Vagina (tissue), 2 donors: ENCODE results near the gene GNB1L. TPM values are rescaled to one million over a fixed set of nuclear protein-coding genes. Genes with fewer than 3 reads are reported as not detected.

ENCODE experiments used
- DNase-seq, 2 donors: peaks; one replicate each; pipeline ENCODE4 v3.0.0-alpha.2; 2017; ENCODE audit errors: extremely low spot score in 2 of 2
- H3K27ac ChIP-seq: fragments of 200-600 bp; sonication (generic); one replicate; pipeline ENCODE4 v1.5.1; 2019
- H3K27me3 ChIP-seq: fragments of 200-600 bp; sonication (generic); one replicate; pipeline ENCODE4 v1.5.1; 2019
- H3K36me3 ChIP-seq, 2 donors: fragments of 200-600 bp; sonication (generic); one replicate each; pipeline ENCODE4 v1.5.1; 2017 to 2019
- H3K4me1 ChIP-seq: fragments of 200-600 bp; sonication (generic); one replicate; pipeline ENCODE4 v1.5.1; 2019
- H3K4me3 ChIP-seq, 2 donors: fragments of 200-600 bp; sonication (generic); 1 replicate in 1 of 2; 2 replicates in 1 of 2; pipeline ENCODE4 v1.5.1; 2016 to 2019
- H3K9me3 ChIP-seq: fragments of 200-600 bp; sonication (generic); one replicate; pipeline ENCODE4 v1.5.1; 2019
- CTCF ChIP-seq, 3 experiments: fragments of 450-650 bp in 2 of 3; fragments of 200-600 bp in 1 of 3; sonication (generic) in 1 of 3; IDR thresholded peaks; one replicate each; pipeline ENCODE4 v1.5.1; 2017 to 2019; ENCODE audit warnings: antibody characterized with exemption in 3 of 3, mild to moderate bottlenecking in 2 of 3, moderate library complexity in 2 of 3
- POLR2A ChIP-seq, 2 donors: fragments of 450-650 bp; IDR thresholded peaks; one replicate each; pipeline ENCODE4 v1.6.1; 2017; ENCODE audit warnings: antibody characterized with exemption in 2 of 2, mild to moderate bottlenecking in 2 of 2, moderate library complexity in 2 of 2
- POLR2AphosphoS5 ChIP-seq, 2 donors: sonication (generic); formaldehyde crosslinking; IDR thresholded peaks; one replicate each; pipeline ENCODE4 v1.9.0; 2017; ENCODE audit warnings: antibody characterized with exemption in 2 of 2, mild to moderate bottlenecking in 2 of 2, low read depth in 1 of 2; ENCODE audit not compliant: insufficient read depth in 1 of 2
- intact Hi-C: fragments of 100-400 bp; cut with DNase I; formaldehyde crosslinking; loops from one replicate; pipeline ENCODE4 v1.15.1; 2023
- total RNA-seq: library from RNA; depleted of rRNA; stranded (reverse); fragments of >200 nt; gene quantifications from one replicate; pipeline ENCODE4 v1.2.3, GENCODE V29; 2016

GNB1L gene
- total RNA-seq, 1 donor from 2014 or later, result 14.0 TPM

GRCh38 chr22:19878461-19879245 is 24.0 kb upstream of the GNB1L start:
- Histone ChIP-seq H3K27me3 (no peaks in the 10 kb centered on the region), H3K27ac (no peak overlapping the region), H3K4me3 (no peak overlapping the region), H3K4me1 (peaks cover 60% of the 10 kb centered on the region), H3K36me3 (no peaks in the 10 kb centered on the region), H3K9me3 (no peaks in the 10 kb centered on the region)
- intact Hi-C loops, result no loop called here
- DNase-seq, result no peak
- TF ChIP-seq POLR2A (IDR thresholded peaks at IDR 0.05) (no peak), POLR2AphosphoS5 (IDR thresholded peaks at IDR 0.05; ENCODE audit: insufficient read depth in 1 of 2, low read depth in 1 of 2) (no peak), CTCF (IDR thresholded peaks at IDR 0.05) (no peak)

GRCh38 chr22:19877626-19878339 is 23.1 kb upstream of the GNB1L start:
- DNase-seq, result no peak
- no peaks in the 10 kb centered on the region for H3K9me3 ChIP-seq
- no peak overlapping the region for H3K27ac ChIP-seq
- intact Hi-C loops, result no loop called here
- H3K4me1 ChIP-seq, result peaks cover 69% of the 10 kb centered on the region
- no peaks in the 10 kb centered on the region for H3K27me3 ChIP-seq
- TF ChIP-seq POLR2AphosphoS5 (IDR thresholded peaks at IDR 0.05; ENCODE audit: insufficient read depth in 1 of 2, low read depth in 1 of 2), result no peak
- TF ChIP-seq CTCF (IDR thresholded peaks at IDR 0.05), result no peak
- H3K36me3 ChIP-seq, result no peaks in the 10 kb centered on the region
- H3K4me3 ChIP-seq, result no peak overlapping the region

GRCh38 chr22:19876941-19877625 is 22.4 kb upstream of the GNB1L start:
- DNase-seq, result no peak
- TF ChIP-seq CTCF (IDR thresholded peaks at IDR 0.05), result no peak
- TF ChIP-seq POLR2A (IDR thresholded peaks at IDR 0.05), result no peak
- TF ChIP-seq POLR2AphosphoS5 (IDR thresholded peaks at IDR 0.05; ENCODE audit: insufficient read depth in 1 of 2, low read depth in 1 of 2), result no peak
- H3K27me3 ChIP-seq, result no peaks in the 10 kb centered on the region

GRCh38 chr22:19876314-19876940 is 21.8 kb upstream of the GNB1L start:
- DNase-seq, result no peak
- Histone ChIP-seq H3K4me3 (no peak overlapping the region), H3K27me3 (no peaks in the 10 kb centered on the region), H3K9me3 (no peaks in the 10 kb centered on the region), H3K4me1 (peaks cover 61% of the 10 kb centered on the region), H3K27ac (no peak overlapping the region), H3K36me3 (no peaks in the 10 kb centered on the region)
- TF ChIP-seq POLR2AphosphoS5 (IDR thresholded peaks at IDR 0.05; ENCODE audit: insufficient read depth in 1 of 2, low read depth in 1 of 2) (peak in 1 of 2 donors; percentile 20), CTCF (IDR thresholded peaks at IDR 0.05) (no peak)
- intact Hi-C loops, result no loop called here

More at GRCh38 chr22:19876941-19877625, 22.4 kb upstream of the GNB1L start:
- H3K9me3 ChIP-seq, result no peaks in the 10 kb centered on the region
- no peak overlapping the region for H3K27ac ChIP-seq
- intact Hi-C loops, result no loop called here
- H3K36me3 ChIP-seq, result no peaks in the 10 kb centered on the region
- H3K4me1 ChIP-seq, result peaks cover 68% of the 10 kb centered on the region
- H3K4me3 ChIP-seq, result no peak overlapping the region
